GM23338 (cell line): Measurements from ENCODE around the gene ELMO2. TPM values are rescaled to one million over a fixed set of nuclear protein-coding genes. Genes with fewer than 3 reads are reported as not detected.

Experiments used
- ATAC-seq: fragments of 200-7000 bp; cut with Tn5 transposase; 3 replicates; pipeline ENCODE4 v1.9.1; 2020
- DNase-seq: peaks from one replicate; pipeline ENCODE4 v3.0.0-alpha.2; 2015; ENCODE audit warnings: low spot score
- H2AFZ ChIP-seq: fragments of 200-600 bp; sonication (generic); 2 replicates; pipeline ENCODE4 v1.8.0; 2016; ENCODE audit warnings: antibody characterized with exemption, mild to moderate bottlenecking, moderate library complexity
- H3F3A ChIP-seq: fragments of 200-600 bp; sonication (generic); replicated peaks from 2 replicates; pipeline ENCODE4 v1.8.0; 2017; ENCODE audit warnings: antibody characterized with exemption, mixed run types, low read depth
- H3K27ac ChIP-seq: fragments of 200-600 bp; sonication (generic); 2 replicates; pipeline ENCODE4 v1.6.1; 2016; ENCODE audit warnings: low read depth
- H3K27me3 ChIP-seq: fragments of 200-600 bp; sonication (generic); 2 replicates; pipeline ENCODE4 v1.8.0; 2016; ENCODE audit warnings: mild to moderate bottlenecking, mixed run types, moderate library complexity; ENCODE audit not compliant: insufficient read depth
- H3K36me3 ChIP-seq: fragments of 200-600 bp; sonication (generic); 2 replicates; pipeline ENCODE4 v1.8.0; 2016; ENCODE audit warnings: mild to moderate bottlenecking; ENCODE audit not compliant: insufficient read depth
- H3K4me1 ChIP-seq: fragments of 200-600 bp; sonication (generic); 2 replicates; pipeline ENCODE4 v1.8.0; 2016; ENCODE audit warnings: mild to moderate bottlenecking, moderate library complexity; ENCODE audit not compliant: insufficient read depth
- H3K4me2 ChIP-seq: fragments of 200-600 bp; sonication (generic); 2 replicates; pipeline ENCODE4 v1.7.1; 2017; ENCODE audit warnings: mixed run types
- H3K4me3 ChIP-seq: fragments of 200-600 bp; sonication (generic); 2 replicates; pipeline ENCODE4 v1.6.1; 2016; ENCODE audit warnings: mixed run types
- H3K79me2 ChIP-seq: fragments of 200-600 bp; sonication (generic); replicated peaks from 2 replicates; pipeline ENCODE4 v1.8.0; 2017; ENCODE audit warnings: mild to moderate bottlenecking; ENCODE audit not compliant: insufficient read depth
- H3K9me2 ChIP-seq: fragments of 200-600 bp; sonication (generic); 2 replicates; pipeline ENCODE4 v1.8.0; 2017; ENCODE audit not compliant: insufficient read depth
- H4K20me1 ChIP-seq: fragments of 200-600 bp; sonication (generic); replicated peaks from 2 replicates; pipeline ENCODE4 v1.8.0; 2017; ENCODE audit warnings: mild to moderate bottlenecking; ENCODE audit not compliant: insufficient read depth
- H3K27ac Mint-ChIP-seq: 2 replicates; pipeline ENCODE4 v1.8.0; 2020; ENCODE audit warnings: inconsistent platforms, mild to moderate bottlenecking, moderate library complexity, mixed read lengths
- H3K27me3 Mint-ChIP-seq: 3 replicates; pipeline ENCODE4 v1.8.0; 2022; ENCODE audit warnings: low read depth, mild to moderate bottlenecking, moderate library complexity, mixed read lengths, inconsistent platforms; ENCODE audit not compliant: insufficient read depth, poor library complexity
- H3K36me3 Mint-ChIP-seq: 3 replicates; pipeline ENCODE4 v1.8.0; 2021; ENCODE audit warnings: low read depth, mild to moderate bottlenecking, inconsistent platforms, moderate library complexity, mixed read lengths
- H3K4me1 Mint-ChIP-seq: 3 replicates; pipeline ENCODE4 v1.8.0; 2020; ENCODE audit warnings: mild to moderate bottlenecking, inconsistent platforms, mixed read lengths
- H3K4me3 Mint-ChIP-seq: 3 replicates; pipeline ENCODE4 v1.8.0; 2021; ENCODE audit warnings: moderate library complexity, mild to moderate bottlenecking, inconsistent platforms, mixed read lengths
- H3K9me3 Mint-ChIP-seq: 3 replicates; pipeline ENCODE4 v1.8.0; 2020; ENCODE audit warnings: moderate library complexity, mild to moderate bottlenecking, inconsistent platforms, mixed read lengths
- CREB1 ChIP-seq: fragments of 250-450 bp; sonication (Bioruptor Pico); IDR thresholded peaks from 2 replicates; pipeline ENCODE4 v1.5.0; 2020; ENCODE audit warnings: low read depth, mild to moderate bottlenecking, moderate library complexity
- EZH2 ChIP-seq: fragments of 200-600 bp; sonication (generic); IDR thresholded peaks from one replicate; pipeline ENCODE4 v1.8.0; 2017; ENCODE audit warnings: antibody characterized with exemption, mild to moderate bottlenecking, low read depth; ENCODE audit not compliant: unreplicated experiment
- EZH2phosphoT487 ChIP-seq: fragments of 200-600 bp; sonication (generic); IDR thresholded peaks from one replicate; pipeline ENCODE4 v1.8.1; 2018; ENCODE audit warnings: antibody characterized with exemption; ENCODE audit not compliant: unreplicated experiment
- JUNB ChIP-seq: IDR thresholded peaks from one replicate; pipeline ENCODE4 v1.6.1; 2016; ENCODE audit warnings: antibody characterized with exemption; ENCODE audit not compliant: unreplicated experiment
- NANOG ChIP-seq: IDR thresholded peaks from 2 replicates; pipeline ENCODE4 v1.6.1; 2016; ENCODE audit warnings: antibody characterized with exemption, borderline replicate concordance
- POLR2AphosphoS5 ChIP-seq: IDR thresholded peaks from 2 replicates; pipeline ENCODE4 v1.6.1; 2016; ENCODE audit warnings: antibody characterized with exemption, low read depth
- REST ChIP-seq: IDR thresholded peaks from one replicate; pipeline ENCODE4 v1.6.1; 2018; ENCODE audit warnings: antibody characterized with exemption; ENCODE audit not compliant: unreplicated experiment
- STAT1 ChIP-seq: IDR thresholded peaks from one replicate; pipeline ENCODE4 v1.6.1; 2016; ENCODE audit warnings: antibody characterized with exemption; ENCODE audit not compliant: unreplicated experiment
- ZNF114 ChIP-seq: fragments of 250-450 bp; sonication (Bioruptor Pico); IDR thresholded peaks from 2 replicates; pipeline ENCODE4 v1.5.0; 2020; ENCODE audit warnings: mild to moderate bottlenecking, moderate library complexity
- ZNF331 ChIP-seq: fragments of 250-450 bp; sonication (Bioruptor Pico); IDR thresholded peaks from 2 replicates; pipeline ENCODE4 v1.5.0; 2020; ENCODE audit warnings: low read depth, mild to moderate bottlenecking, moderate library complexity
- ZNF462 ChIP-seq: fragments of 250-450 bp; sonication (Bioruptor Pico); IDR thresholded peaks from 2 replicates; pipeline ENCODE4 v1.5.0; 2020; ENCODE audit warnings: mild to moderate bottlenecking, moderate library complexity
- polyA plus RNA-seq: library from polyadenylated mRNA; unstranded; fragments of >200 nt; fragmentation: Nextera tagmentation; extraction: Ambion mirVana; gene quantifications from 2 replicates; pipeline ENCODE4 v1.2.1, GENCODE V29; 2016
- total RNA-seq: library from RNA; depleted of rRNA; stranded (reverse); fragments of >200 nt; shearing (Covaris generic); gene quantifications from 2 replicates; pipeline ENCODE4 v1.2.3, GENCODE V29; 2014
- TF ChIP-seq, protein P1 (sequence below), 2 experiments: fragments of 200-600 bp in 1 of 2; sonication (generic) in 1 of 2; conservative IDR thresholded peaks; 2 replicates each; pipeline versions ENCODE4 v1.5.1 to v1.6.1; 2016 to 2017; ENCODE audit warnings: antibody characterized with exemption in 2 of 2, low read depth in 2 of 2, mild to moderate bottlenecking in 2 of 2, moderate library complexity in 1 of 2
- TF ChIP-seq, protein P2 (sequence below): IDR thresholded peaks from 2 replicates; pipeline ENCODE4 v1.6.1; 2016; ENCODE audit warnings: antibody characterized with exemption

ELMO2 gene
- total and polyA plus RNA-seq, 2 experiments from 2014 or later, result 15.1 to 44.1 TPM

DNA sequence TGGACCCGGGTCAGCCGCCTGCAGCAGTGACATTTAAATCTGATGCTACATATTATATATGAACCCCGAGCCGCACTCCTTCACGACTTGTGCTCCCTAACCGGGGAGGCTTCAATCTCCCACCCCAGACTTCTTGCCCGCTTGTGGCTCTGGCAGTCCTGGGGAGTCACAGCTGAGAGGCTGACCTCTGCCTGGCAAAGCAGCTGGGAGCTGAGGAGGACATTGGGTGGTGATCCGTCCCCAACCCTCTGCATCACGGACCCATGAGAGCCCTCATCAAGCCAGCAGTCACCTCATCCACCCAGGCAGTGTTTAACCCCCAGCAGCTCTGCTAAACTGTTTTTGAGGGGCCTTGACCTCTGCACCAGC, 64.4 kb downstream of the ELMO2 start:
- Histone ChIP-seq H3F3A (0 out of 2 replicates have a peak, but pooled peaks cover 2% of the 10 kb centered on the region), H3K79me2 (no peaks in the 10 kb centered on the region), H3K4me3 (no peak overlapping the region), H4K20me1 (no peaks in the 10 kb centered on the region; the same call in 1 of the 2 replicates), H3K36me3 (no peaks in the 10 kb centered on the region), H3K27me3 (peaks cover 9% of the 10 kb centered on the region; the same call in 1 of the 2 replicates), H2AFZ (no peak overlapping the region), H3K4me2 (no peak overlapping the region), H3K9me2 (no peaks in the 10 kb centered on the region), H3K27ac (no peak overlapping the region), H3K4me1 (no peaks in the 10 kb centered on the region)
- no peaks in the 10 kb centered on the region for H3K9me3 Mint-ChIP-seq
- no peak overlapping the region for H3K27ac Mint-ChIP-seq
- ATAC-seq (no peak), DNase-seq (no peak)
- H3K4me3 Mint-ChIP-seq, result no peak overlapping the region
- H3K36me3 Mint-ChIP-seq, result no peaks in the 10 kb centered on the region
- H3K27me3 Mint-ChIP-seq, result peaks cover 12% of the 10 kb centered on the region
- TF ChIP-seq JUNB, result no peak
- TF ChIP-seq, protein P1, sequence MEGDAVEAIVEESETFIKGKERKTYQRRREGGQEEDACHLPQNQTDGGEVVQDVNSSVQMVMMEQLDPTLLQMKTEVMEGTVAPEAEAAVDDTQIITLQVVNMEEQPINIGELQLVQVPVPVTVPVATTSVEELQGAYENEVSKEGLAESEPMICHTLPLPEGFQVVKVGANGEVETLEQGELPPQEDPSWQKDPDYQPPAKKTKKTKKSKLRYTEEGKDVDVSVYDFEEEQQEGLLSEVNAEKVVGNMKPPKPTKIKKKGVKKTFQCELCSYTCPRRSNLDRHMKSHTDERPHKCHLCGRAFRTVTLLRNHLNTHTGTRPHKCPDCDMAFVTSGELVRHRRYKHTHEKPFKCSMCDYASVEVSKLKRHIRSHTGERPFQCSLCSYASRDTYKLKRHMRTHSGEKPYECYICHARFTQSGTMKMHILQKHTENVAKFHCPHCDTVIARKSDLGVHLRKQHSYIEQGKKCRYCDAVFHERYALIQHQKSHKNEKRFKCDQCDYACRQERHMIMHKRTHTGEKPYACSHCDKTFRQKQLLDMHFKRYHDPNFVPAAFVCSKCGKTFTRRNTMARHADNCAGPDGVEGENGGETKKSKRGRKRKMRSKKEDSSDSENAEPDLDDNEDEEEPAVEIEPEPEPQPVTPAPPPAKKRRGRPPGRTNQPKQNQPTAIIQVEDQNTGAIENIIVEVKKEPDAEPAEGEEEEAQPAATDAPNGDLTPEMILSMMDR (conservative IDR thresholded peaks at IDR 0.05; ENCODE audit: low read depth in 2 of 2), result no peak
- TF ChIP-seq EZH2phosphoT487, result no peak
- TF ChIP-seq, protein P2, sequence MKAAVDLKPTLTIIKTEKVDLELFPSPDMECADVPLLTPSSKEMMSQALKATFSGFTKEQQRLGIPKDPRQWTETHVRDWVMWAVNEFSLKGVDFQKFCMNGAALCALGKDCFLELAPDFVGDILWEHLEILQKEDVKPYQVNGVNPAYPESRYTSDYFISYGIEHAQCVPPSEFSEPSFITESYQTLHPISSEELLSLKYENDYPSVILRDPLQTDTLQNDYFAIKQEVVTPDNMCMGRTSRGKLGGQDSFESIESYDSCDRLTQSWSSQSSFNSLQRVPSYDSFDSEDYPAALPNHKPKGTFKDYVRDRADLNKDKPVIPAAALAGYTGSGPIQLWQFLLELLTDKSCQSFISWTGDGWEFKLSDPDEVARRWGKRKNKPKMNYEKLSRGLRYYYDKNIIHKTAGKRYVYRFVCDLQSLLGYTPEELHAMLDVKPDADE, result no peak
- TF ChIP-seq EZH2, result no peak
- no peak for TF ChIP-seq POLR2AphosphoS5
- no peak for TF ChIP-seq NANOG
- TF ChIP-seq CREB1 (CRISPR knock-in tag), result no peak
- TF ChIP-seq ZNF462 (CRISPR knock-in tag), result no peak
- no peak for TF ChIP-seq REST
- no peak for TF ChIP-seq ZNF114 (CRISPR knock-in tag)
- TF ChIP-seq ZNF331, result no peak
- TF ChIP-seq STAT1, result no peak
- H3K4me1 Mint-ChIP-seq, result peaks cover 19% of the 10 kb centered on the region
